GM18873 (cell line): ENCODE measurements around the gene MINDY2.
"Not testable (repeated sequence)": the region's sequence is repeated elsewhere in the genome, so short reads cannot be mapped to it uniquely, and the experiment has no call there.

Experiments
- ATAC-seq: cut with Tn5 transposase; IDR thresholded peaks from one replicate; pipeline ENCODE4 v1.9.1; 2021; ENCODE audit warnings: mild to moderate bottlenecking, moderate library complexity, moderate number of reproducible peaks; ENCODE audit not compliant: unreplicated experiment, low FRiP score

MINDY2 gene

GRCh38 chr15:58749532-58750337 is 21.4 kb upstream of the MINDY2 start, which contains the start of gene ADAM10:
ADAM10 (minus strand) TSS chr15:58749707; CDS start chr15:58749534, 173 bp downstream.
- ATAC-seq, result peak; percentile 58

GRCh38 chr15:58752716-58753115 is 18.4 kb upstream of the MINDY2 start:
- ATAC-seq, result no peak

GRCh38 chr15:58755350-58755749 is 15.8 kb upstream of the MINDY2 start:
- ATAC-seq, result no peak

GRCh38 chr15:58755956-58756355 is 15.1 kb upstream of the MINDY2 start:
- no peak for ATAC-seq

GRCh38 chr15:58758141-58758540 is 13.0 kb upstream of the MINDY2 start:
- ATAC-seq, result no peak

GRCh38 chr15:58760385-58761009 is 10.6 kb upstream of the MINDY2 start:
- ATAC-seq, result no peak

- no peak for ATAC-seq
These were observed 10.1 kb upstream of the MINDY2 start for GRCh38 chr15:58761010-58761388.

- no peak for ATAC-seq
These were observed 8.8 kb upstream of the MINDY2 start for GRCh38 chr15:58762285-58762684.

GRCh38 chr15:58762731-58763130 is 8.4 kb upstream of the MINDY2 start:
- ATAC-seq, result no peak

GRCh38 chr15:58764468-58764867 is 6.6 kb upstream of the MINDY2 start:
- no peak for ATAC-seq

- no peak for ATAC-seq
These were observed 4.8 kb upstream of the MINDY2 start for GRCh38 chr15:58766290-58766689.

GRCh38 chr15:58768601-58769004 is 2.5 kb upstream of the MINDY2 start:
- not testable (repeated sequence) for ATAC-seq

GRCh38 chr15:58770519-58770856 is 614 bp upstream of the MINDY2 start:
- ATAC-seq, result peak; percentile 24

- ATAC-seq, result peak; percentile 4
These were observed 634 bp downstream of the MINDY2 start for GRCh38 chr15:58771621-58772250.

- ATAC-seq, result no peak
These were observed 1.9 kb downstream of the MINDY2 start for GRCh38 chr15:58773024-58773423.

GRCh38 chr15:58775402-58775801 is 4.3 kb downstream of the MINDY2 start:
- ATAC-seq, result no peak

- no peak for ATAC-seq
These were observed 6.0 kb downstream of the MINDY2 start for GRCh38 chr15:58777107-58777506.

GRCh38 chr15:58779554-58779953 is 8.5 kb downstream of the MINDY2 start:
- no peak for ATAC-seq

GRCh38 chr15:58785355-58785754 is 14.3 kb downstream of the MINDY2 start:
- no peak for ATAC-seq

- no peak for ATAC-seq
These were observed 17.1 kb downstream of the MINDY2 start for GRCh38 chr15:58788056-58788710.

- no peak for ATAC-seq
These were observed 22.8 kb downstream of the MINDY2 start for GRCh38 chr15:58793862-58794261.
